HTERT RPE-1 (cell line): ENCODE data around the gene TMEM30A.

Experiments used
- in situ Hi-C: fragments of 300-500 bp; cut with MboI; formaldehyde crosslinking; loops from 4 replicates; pipeline ENCODE4 v1.14.3; 2020; ENCODE audit warnings: low sequenced_read_pairs

TMEM30A gene

GRCh38 chr6:75220357-75220756 lies 64.2 kb downstream of the TMEM30A start:
- in situ Hi-C loops, result no loop called here

DNA sequence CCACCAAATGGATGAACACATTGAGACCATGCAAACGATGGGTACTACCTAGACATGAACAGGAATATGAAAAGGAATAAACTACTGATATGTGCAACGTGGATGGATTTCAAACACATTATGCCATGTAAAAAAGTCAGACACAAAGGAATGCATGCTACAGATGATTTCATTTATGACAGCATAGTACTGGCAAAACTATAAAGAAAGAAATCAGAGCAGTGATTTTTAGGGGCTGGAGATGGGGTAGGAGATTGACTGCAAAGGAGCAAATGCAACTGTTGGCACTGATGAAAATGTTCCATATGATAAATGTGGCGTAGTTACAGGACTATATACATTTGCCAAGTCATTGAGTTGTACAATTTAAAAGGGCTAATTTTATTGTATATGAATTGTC lies 65.3 kb downstream of the TMEM30A start:
- in situ Hi-C loops, result no loop called here

GRCh38 chr6:75217193-75217592 lies 67.4 kb downstream of the TMEM30A start:
- in situ Hi-C loops, result no loop called here

DNA sequence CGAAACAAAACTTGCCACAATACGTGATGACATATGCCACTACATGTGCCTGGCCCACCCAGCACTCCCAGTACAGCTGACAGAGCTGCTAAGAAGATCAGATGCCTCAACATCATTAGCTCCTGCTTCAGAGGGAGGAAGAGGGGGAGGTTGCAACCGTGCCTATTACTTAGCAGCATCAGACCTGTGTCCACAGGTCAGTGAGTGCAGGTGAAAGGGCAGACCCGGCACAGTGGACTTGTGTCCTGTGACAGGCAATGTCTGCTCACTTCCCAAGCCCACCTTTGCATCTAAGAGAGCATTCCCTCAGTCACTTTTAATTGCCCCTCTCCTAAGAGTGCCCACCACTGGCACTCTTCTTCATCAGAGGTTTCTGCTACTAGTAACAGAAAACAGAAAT lies 69.3 kb downstream of the TMEM30A start:
- in situ Hi-C loops, result no loop called here

DNA sequence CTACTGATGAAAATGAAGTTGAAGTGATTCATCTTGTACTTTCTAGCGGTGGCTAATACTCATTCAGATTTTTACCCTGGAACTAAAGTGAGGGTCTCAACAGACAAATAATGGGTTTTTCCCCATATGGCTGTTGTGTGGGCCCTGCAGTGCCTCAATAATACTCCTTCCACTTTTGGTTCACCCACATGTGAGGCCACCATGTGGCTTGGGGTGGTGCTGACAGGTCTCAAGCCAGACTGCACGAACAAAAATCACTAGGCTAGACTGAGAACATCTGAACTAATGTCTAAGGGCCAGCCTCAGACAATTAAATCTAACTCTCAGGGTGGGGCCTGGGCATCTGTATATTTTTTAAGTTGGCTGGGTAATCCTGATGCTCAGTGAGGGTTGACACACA lies 70.9 kb downstream of the TMEM30A start:
- in situ Hi-C loops, result no loop called here

GRCh38 chr6:75213112-75213511 lies 71.5 kb downstream of the TMEM30A start:
- in situ Hi-C loops, result no loop called here

DNA sequence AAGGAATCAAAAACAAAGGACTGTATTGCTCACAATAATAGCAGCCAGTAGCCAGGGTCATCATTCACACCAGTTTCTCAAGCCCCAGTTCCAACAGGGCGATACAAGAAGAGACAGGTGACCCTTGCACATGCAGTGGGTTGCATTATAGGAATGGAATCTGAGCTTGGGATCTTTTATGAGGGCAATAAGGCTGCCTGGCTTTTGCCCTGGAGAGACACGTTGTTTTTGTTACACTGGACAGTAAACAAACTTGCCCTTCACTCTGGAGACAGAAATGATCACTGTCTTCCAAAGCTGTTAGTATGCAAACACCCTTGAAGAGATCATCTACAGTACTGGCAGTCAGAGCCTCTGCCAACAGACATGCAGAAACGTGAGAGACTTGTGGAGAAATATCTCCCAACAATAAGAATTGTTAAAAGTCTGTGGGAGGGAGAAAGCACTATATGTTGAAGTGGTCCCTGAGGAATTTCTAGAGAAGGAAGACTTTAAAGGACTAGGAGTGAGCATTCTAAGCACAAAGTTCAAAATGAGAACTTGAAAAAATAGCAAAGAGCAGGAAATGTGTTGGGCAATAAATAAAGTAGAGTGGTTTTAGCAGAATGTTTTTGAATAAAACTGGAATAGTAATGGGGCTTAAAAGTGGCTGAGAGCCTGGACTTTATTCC lies 72.5 kb downstream of the TMEM30A start:
- in situ Hi-C loops, result no loop called here

DNA sequence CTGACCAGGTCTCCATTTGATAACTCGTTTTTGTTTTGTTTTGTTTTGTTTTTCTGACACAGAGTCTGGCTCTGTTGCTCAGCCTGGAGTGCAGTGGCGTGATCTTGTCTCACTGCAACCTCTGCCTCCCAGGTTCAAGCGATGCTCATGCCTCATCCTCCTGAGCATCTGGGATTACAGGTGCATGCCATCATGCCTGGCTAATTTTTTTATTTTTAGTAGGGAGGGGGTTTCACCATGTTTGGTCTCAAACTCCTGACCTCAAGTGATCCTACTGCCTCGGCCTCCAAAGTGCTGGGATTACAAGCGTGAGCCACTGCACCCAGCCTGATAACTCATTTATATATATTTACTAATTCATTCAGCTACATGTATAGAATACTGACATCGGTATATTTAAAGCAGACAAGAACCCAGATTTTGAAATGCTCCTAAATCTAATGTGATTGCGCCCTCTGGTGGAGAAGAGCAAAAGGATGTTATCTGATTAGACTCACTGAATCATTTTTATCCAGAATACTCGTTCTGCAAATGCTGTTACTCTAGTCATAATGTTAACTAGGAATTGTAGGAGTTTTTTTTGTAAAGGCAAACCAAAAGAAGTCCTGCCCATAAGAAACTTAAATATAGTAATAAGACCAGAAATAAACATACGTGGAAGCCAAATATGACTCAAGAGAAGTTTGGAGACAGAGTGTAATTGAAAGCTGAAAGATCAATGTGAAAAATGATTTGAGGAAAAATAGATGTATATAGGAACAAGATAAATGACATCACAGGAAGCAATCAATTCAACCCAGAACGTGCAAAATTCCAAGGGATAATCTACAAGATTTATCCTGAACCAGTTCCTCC lies 73.5 kb downstream of the TMEM30A start:
- in situ Hi-C loops, result no loop called here

DNA sequence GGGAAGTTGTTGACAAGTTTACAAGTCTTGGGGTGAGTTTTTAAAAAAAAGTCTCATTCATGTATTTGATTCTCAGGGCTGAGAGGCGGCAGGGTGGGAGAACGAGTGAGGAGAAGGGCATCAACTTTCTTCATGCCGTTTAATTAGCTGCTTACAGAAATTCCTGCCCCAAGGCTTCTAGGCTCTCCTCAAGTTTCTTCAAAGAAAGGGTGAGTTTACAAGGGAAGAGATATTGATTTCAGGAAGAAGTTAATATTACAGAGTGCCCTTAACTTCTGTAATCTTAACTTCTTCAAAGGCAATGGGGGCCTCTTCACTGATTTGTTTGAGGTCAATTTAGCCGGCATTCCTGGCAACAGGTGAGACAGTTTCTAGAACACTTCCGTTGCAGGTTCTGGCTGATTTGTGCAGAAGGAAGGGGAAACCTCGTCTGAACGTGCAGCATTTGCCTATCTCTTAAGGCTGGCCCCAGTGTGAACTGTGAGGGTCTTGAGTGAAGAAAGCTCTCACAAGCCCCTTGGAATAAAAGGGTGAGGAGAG lies 75.3 kb downstream of the TMEM30A start:
- in situ Hi-C loops, result no loop called here

- in situ Hi-C loops, result no loop called here
These were observed 76.1 kb downstream of the TMEM30A start for GRCh38 chr6:75208298-75209183.

DNA sequence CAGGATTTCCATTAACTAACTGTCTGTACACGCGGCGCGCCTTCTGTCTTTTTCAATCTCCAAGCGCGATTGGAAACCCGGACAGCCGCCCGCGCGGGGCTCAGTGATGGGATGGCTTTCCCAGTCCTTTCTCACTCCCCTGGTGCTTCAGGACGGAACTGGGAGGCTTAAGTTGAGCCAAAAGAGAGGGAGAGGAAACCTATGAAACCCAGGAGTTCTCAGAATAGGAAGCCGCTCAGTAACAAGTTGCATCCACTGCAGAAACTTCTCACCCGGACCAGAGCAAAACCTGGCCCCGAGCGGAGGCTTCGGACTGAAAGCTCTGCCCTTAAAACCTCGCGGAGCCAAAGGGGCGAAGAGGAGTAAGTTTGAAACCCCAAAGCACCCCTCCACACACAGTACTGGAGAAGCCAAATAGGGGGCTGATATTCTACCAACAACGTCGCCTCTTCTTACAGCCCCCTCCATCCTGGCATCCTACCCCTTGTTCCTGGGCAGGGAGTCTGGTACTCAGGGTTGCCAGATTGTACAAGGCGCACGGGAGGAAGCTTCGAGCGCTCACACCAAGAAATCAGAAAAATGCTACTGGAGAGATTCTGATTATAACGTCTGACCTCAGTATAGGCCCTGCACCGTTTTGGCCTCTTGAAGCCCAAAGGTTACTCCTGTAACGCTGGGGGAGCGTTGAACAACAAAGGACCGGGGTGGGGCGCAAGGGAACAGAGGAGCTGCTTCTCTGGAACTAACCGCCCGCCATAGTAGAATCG lies 77.8 kb downstream of the TMEM30A start:
- in situ Hi-C loops, result no loop called here

DNA sequence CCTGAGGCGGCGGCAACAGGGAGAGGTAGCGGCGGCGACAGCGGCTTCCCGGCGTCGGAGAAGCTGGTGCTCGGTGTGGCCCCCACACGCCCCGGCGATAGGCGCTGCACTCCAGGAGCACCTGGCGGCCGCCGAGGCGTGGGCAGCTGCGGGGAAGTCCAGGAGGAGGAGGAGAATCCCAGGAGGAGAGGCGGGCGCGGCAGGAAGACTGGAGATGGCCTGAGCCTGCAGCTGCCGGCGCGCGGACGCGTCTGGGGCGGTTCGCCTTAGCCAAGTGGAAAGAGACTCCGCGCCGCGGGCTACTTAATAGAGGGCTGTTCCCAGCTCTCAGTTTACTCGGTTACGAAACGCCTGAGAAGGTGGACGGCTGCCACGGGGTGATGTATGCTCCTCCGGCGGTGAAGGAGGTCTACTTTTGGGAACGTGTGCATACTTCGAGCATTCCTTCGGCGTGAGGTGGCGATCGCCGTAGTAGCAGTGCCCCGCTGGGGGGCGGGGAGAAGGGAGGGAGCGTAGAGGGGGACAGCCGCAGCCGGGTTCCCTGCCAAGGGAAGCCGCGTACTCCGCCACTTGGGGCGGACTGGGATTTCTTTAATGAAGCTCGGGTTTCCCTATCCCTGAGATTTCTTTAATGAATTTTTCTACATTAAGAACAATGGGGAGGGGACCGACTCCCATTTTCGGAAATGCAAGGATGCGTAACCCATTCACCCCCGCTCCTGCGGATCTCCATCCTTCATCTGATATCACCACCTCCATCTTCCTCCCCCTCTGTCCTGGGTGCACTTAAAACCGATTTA lies 78.6 kb downstream of the TMEM30A start, which contains the start of gene COL12A1:
COL12A1 (minus strand) TSS at position 278 of the 800 bp plus-strand sequence. CDS start 3,261 bp downstream, outside the sequence.
- in situ Hi-C loops, result no loop called here

DNA sequence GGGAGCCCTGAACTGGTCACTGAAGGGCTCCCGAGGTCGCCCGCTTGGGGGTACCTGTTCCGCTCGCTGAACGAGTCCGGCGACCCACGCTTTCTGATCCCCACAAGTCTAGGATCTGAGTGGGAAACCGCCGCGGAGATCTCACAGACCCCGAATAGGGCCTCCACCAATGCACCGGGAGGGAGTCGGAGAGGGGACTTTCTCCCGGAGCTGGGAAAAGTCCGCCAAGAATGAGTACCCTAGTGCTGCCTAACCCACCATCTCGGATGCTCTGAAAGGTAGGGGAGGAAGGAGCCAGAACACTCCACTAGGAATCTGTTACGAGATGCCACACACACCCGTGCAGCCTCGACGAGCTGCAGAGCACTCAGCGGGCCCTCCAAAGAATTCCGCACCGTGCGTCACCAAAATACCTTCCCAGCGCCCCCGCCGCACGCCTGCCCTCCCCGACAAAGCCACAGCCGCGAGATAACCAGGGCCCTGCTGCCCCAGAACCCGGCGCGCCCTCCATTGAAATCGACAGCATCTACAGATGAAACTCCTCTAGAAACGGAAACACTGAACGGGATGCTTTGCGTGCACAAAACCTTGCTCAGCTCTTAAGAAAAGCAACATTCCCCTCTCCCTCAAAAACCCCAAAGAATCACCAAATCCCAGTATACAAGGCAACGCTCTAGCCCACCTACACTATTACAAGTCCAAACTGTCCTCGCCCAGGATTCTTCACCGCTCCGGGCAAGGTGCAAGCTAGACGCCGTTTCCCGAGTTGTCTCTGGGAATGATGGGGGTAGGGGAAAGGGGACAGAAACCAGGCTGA lies 79.4 kb downstream of the TMEM30A start:
- in situ Hi-C loops, result no loop called here

- in situ Hi-C loops, result no loop called here
These were observed 80.2 kb downstream of the TMEM30A start for GRCh38 chr6:75204217-75204958.

GRCh38 chr6:75203721-75204120 lies 80.9 kb downstream of the TMEM30A start:
- in situ Hi-C loops, result no loop called here
